Tibial artery (tissue), 4 donors: ENCODE measurements around the gene C14orf119.

Source experiments
- DNase-seq, 2 donors: peaks; one replicate each; pipeline ENCODE4 v3.0.0-alpha.2; 2019
- H3K27ac ChIP-seq, 2 donors: fragments of 200-600 bp; sonication (generic) in 1 of 2; 1 replicate in 1 of 2; 2 replicates in 1 of 2; pipeline ENCODE4 v1.5.1; 2018 to 2019; ENCODE audit warnings: mild to moderate bottlenecking in 1 of 2
- H3K27me3 ChIP-seq, 2 donors: fragments of 200-600 bp; sonication (generic) in 1 of 2; one replicate each; pipeline versions ENCODE4 v1.5.1 to v1.6.0; 2016 to 2019
- H3K36me3 ChIP-seq, 3 donors: fragments of 200-600 bp; sonication (generic) in 2 of 3; one replicate each; pipeline ENCODE4 v1.5.1; 2016 to 2019; ENCODE audit warnings: mild to moderate bottlenecking in 2 of 3
- H3K4me1 ChIP-seq, 4 donors: fragments of 200-600 bp; sonication (generic) in 2 of 4; 1 replicate in 3 of 4; 2 replicates in 1 of 4; pipeline ENCODE4 v1.5.1; 2016 to 2019
- H3K4me3 ChIP-seq, 2 donors: fragments of 200-600 bp; sonication (generic) in 1 of 2; 1 replicate in 1 of 2; 2 replicates in 1 of 2; pipeline ENCODE4 v1.5.1; 2018 to 2019; ENCODE audit warnings: mild to moderate bottlenecking in 2 of 2
- H3K9me3 ChIP-seq, 3 donors: fragments of 200-600 bp; sonication (generic) in 1 of 3; one replicate each; pipeline ENCODE4 v1.5.1; 2016 to 2019
- CTCF ChIP-seq, 2 experiments: fragments of 200-600 bp in 1 of 2; fragments of 450-650 bp in 1 of 2; IDR thresholded peaks; one replicate each; pipeline ENCODE4 v1.5.1; 2017 to 2019; ENCODE audit warnings: antibody characterized with exemption in 2 of 2, mild to moderate bottlenecking in 1 of 2, moderate library complexity in 1 of 2
- intact Hi-C: fragments of 100-400 bp; cut with DNase I; formaldehyde crosslinking; loops from one replicate; pipeline ENCODE4 v1.15.0; 2023; ENCODE audit warnings: low total_unique reads

The C14orf119 gene

GRCh38 chr14:23125011-23125410, 29.7 kb downstream of the C14orf119 start:
- DNase-seq, result no peak
- no peaks in the 10 kb centered on the region for H3K27me3 ChIP-seq
- H3K27ac ChIP-seq, result peak overlapping the region; percentile 48 to 68
- no peaks in the 10 kb centered on the region for H3K9me3 ChIP-seq
- peaks cover 35 to 42% (median 36%) of the 10 kb centered on the region in 3 donors for H3K36me3 ChIP-seq
- peaks cover 3 to 45% (median 35%) of the 10 kb centered on the region in 4 donors for H3K4me1 ChIP-seq
- H3K4me3 ChIP-seq, result no peak overlapping the region
- no peak for TF ChIP-seq CTCF (IDR thresholded peaks at IDR 0.05)
- intact Hi-C loops, result no loop called here

GRCh38 chr14:23125933-23126524, 30.7 kb downstream of the C14orf119 start:
- intact Hi-C loops, result no loop called here
- no peak for TF ChIP-seq CTCF (IDR thresholded peaks at IDR 0.05)

GRCh38 chr14:23126548-23127278, 31.4 kb downstream of the C14orf119 start:
- Histone ChIP-seq H3K36me3 (peaks cover 52 to 59% (median 53%) of the 10 kb centered on the region in 3 donors), H3K4me3 (no peak overlapping the region), H3K9me3 (no peaks in the 10 kb centered on the region), H3K27ac (peak overlapping the region; percentile 48 to 68), H3K4me1 (peaks cover 3 to 37% (median 30%) of the 10 kb centered on the region in 4 donors), H3K27me3 (no peaks in the 10 kb centered on the region)
- no peak for DNase-seq
- TF ChIP-seq CTCF (IDR thresholded peaks at IDR 0.05), result no peak
- intact Hi-C loops, result no loop called here

More at GRCh38 chr14:23125933-23126524, 30.7 kb downstream of the C14orf119 start:
- Histone ChIP-seq H3K4me1 (peaks cover 3 to 44% (median 33%) of the 10 kb centered on the region in 4 donors), H3K27ac (peak overlapping the region; percentile 48 to 68), H3K27me3 (no peaks in the 10 kb centered on the region), H3K4me3 (no peak overlapping the region), H3K9me3 (no peaks in the 10 kb centered on the region), H3K36me3 (peaks cover 45 to 52% (median 46%) of the 10 kb centered on the region in 3 donors)
- no peak for DNase-seq

GRCh38 chr14:23127861-23128260, 32.6 kb downstream of the C14orf119 start:
- TF ChIP-seq CTCF (IDR thresholded peaks at IDR 0.05), result no peak
- intact Hi-C loops, result no loop called here
- peaks cover 63 to 71% (median 65%) of the 10 kb centered on the region in 3 donors for H3K36me3 ChIP-seq
- no peaks in the 10 kb centered on the region for H3K9me3 ChIP-seq
- H3K4me3 ChIP-seq, result no peak overlapping the region
- peak overlapping the region in 1 of 2 donors; percentile 15 for H3K27ac ChIP-seq
- no peak for DNase-seq
- peaks cover 3 to 35% (median 30%) of the 10 kb centered on the region in 4 donors for H3K4me1 ChIP-seq
- H3K27me3 ChIP-seq, result no peaks in the 10 kb centered on the region

GRCh38 chr14:23128969-23129758, 33.9 kb downstream of the C14orf119 start:
- Histone ChIP-seq H3K27me3 (no peaks in the 10 kb centered on the region), H3K9me3 (no peaks in the 10 kb centered on the region), H3K27ac (no peak overlapping the region), H3K36me3 (peaks cover 68 to 75% (median 68%) of the 10 kb centered on the region in 3 donors), H3K4me3 (no peak overlapping the region), H3K4me1 (peaks cover 3 to 26% (median 21%) of the 10 kb centered on the region in 4 donors)
- TF ChIP-seq CTCF (IDR thresholded peaks at IDR 0.05), result no peak
- no peak for DNase-seq
- intact Hi-C loops, result no loop called here
